NB4 (cell line): ENCODE results near the gene ASPDH.

Experiments
- DNase-seq: peaks from one replicate; pipeline ENCODE4 v3.0.0; 2010; ENCODE audit warnings: low read depth
- H3K4me3 ChIP-seq: one replicate; pipeline ENCODE4 v1.5.1; 2011; ENCODE audit warnings: mild to moderate bottlenecking, low read depth, low read length, moderate library complexity
- CTCF ChIP-seq: IDR thresholded peaks from one replicate; pipeline ENCODE4 v1.5.1; 2012; ENCODE audit warnings: low read depth, low read length
- MAX ChIP-seq: IDR thresholded peaks from 2 replicates; pipeline ENCODE4 v1.6.1; 2011; ENCODE audit warnings: low read depth, low read length
- MYC ChIP-seq: IDR thresholded peaks from 2 replicates; pipeline ENCODE4 v1.6.1; 2011; ENCODE audit warnings: low read depth, low read length
- POLR2A ChIP-seq: IDR thresholded peaks from 2 replicates; pipeline ENCODE4 v1.6.1; 2011; ENCODE audit warnings: mild to moderate bottlenecking; ENCODE audit not compliant: insufficient read length; ENCODE audit errors: extremely low read depth

ASPDH gene

GRCh38 chr19:50507376-50507775, 6.3 kb downstream of the ASPDH start:
- no peak for DNase-seq
- TF ChIP-seq POLR2A (no peak), CTCF (no peak), MAX (no peak), MYC (no peak)

GRCh38 chr19:50506700-50507099, 7.0 kb downstream of the ASPDH start:
- TF ChIP-seq MAX (no peak), POLR2A (no peak), MYC (no peak), CTCF (no peak)
- H3K4me3 ChIP-seq: no peak overlapping the region
- no peak for DNase-seq

More at GRCh38 chr19:50507376-50507775, 6.3 kb downstream of the ASPDH start:
- H3K4me3 ChIP-seq: no peak overlapping the region

- DNase-seq: no peak
- TF ChIP-seq CTCF (no peak), MAX (no peak), POLR2A (no peak), MYC (no peak)
Observed at GRCh38 chr19:50505856-50506611, 7.7 kb downstream of the ASPDH start.

GRCh38 chr19:50501568-50502475, 11.9 kb downstream of the ASPDH start:
- DNase-seq: no peak
- H3K4me3 ChIP-seq: no peak overlapping the region
- TF ChIP-seq CTCF (no peak), MYC (no peak), MAX (no peak), POLR2A (no peak)

More at GRCh38 chr19:50505856-50506611, 7.7 kb downstream of the ASPDH start:
- H3K4me3 ChIP-seq: no peak overlapping the region

- TF ChIP-seq CTCF: no peak
- no peak for TF ChIP-seq POLR2A
- TF ChIP-seq MAX: no peak
- TF ChIP-seq MYC: no peak
- no peak for DNase-seq
Observed at GRCh38 chr19:50501186-50501567, 12.5 kb downstream of the ASPDH start.

More at GRCh38 chr19:50501186-50501567, 12.5 kb downstream of the ASPDH start:
- H3K4me3 ChIP-seq: no peak overlapping the region
